GM19452 (cell line): ENCODE data around the gene TMA16.
"Not testable (repeated sequence)": the region's sequence is repeated elsewhere in the genome, so short reads cannot be mapped to it uniquely, and the experiment has no call there.

Experiments
- ATAC-seq: cut with Tn5 transposase; IDR thresholded peaks from one replicate; pipeline ENCODE4 v1.9.1; 2021; ENCODE audit not compliant: unreplicated experiment

TMA16 gene

GRCh38 chr4:163494360-163495241 is at the start of gene TMA16:
Gene TMA16 (plus strand): TSS chr4:163494690. CDS start chr4:163494802, 112 bp downstream.
- ATAC-seq, result peak; percentile 77

- ATAC-seq, result not testable (repeated sequence)
These were observed 47.5 kb upstream of the TMA16 start for GRCh38 chr4:163447023-163447422.

- no peak for ATAC-seq
These were observed 47.0 kb upstream of the TMA16 start for GRCh38 chr4:163447481-163447880.

GRCh38 chr4:163448540-163449203 is 45.8 kb upstream of the TMA16 start:
- ATAC-seq, result no peak

GRCh38 chr4:163462556-163462955 is 31.9 kb upstream of the TMA16 start:
- no peak for ATAC-seq

- no peak for ATAC-seq
These were observed 27.3 kb upstream of the TMA16 start for GRCh38 chr4:163467082-163467770.

GRCh38 chr4:163470391-163470790 is 24.1 kb upstream of the TMA16 start:
- no peak for ATAC-seq

GRCh38 chr4:163473130-163473529 is 21.4 kb upstream of the TMA16 start:
- ATAC-seq, result no peak

- no peak for ATAC-seq
These were observed 20.9 kb upstream of the TMA16 start, which contains the start of gene TKTL2 for GRCh38 chr4:163473576-163473975. Gene TKTL2 (minus strand): TSS chr4:163473754. CDS start chr4:163473734, 20 bp downstream.

GRCh38 chr4:163474027-163474426 is 20.5 kb upstream of the TMA16 start:
- ATAC-seq, result no peak

- no peak for ATAC-seq
These were observed 17.6 kb upstream of the TMA16 start for GRCh38 chr4:163476761-163477438.

GRCh38 chr4:163482190-163482589 is 12.3 kb upstream of the TMA16 start:
- peak; percentile 57 for ATAC-seq

GRCh38 chr4:163484906-163485305 is 9.6 kb upstream of the TMA16 start:
- peak; percentile 51 for ATAC-seq

- ATAC-seq, result no peak
These were observed 8.9 kb upstream of the TMA16 start for GRCh38 chr4:163485589-163485988.

GRCh38 chr4:163486321-163486720 is 8.2 kb upstream of the TMA16 start:
- ATAC-seq, result no peak

GRCh38 chr4:163489929-163490328 is 4.6 kb upstream of the TMA16 start:
- no peak for ATAC-seq

- no peak for ATAC-seq
These were observed 1.5 kb upstream of the TMA16 start for GRCh38 chr4:163492951-163493504.

GRCh38 chr4:163493643-163494359 is 689 bp upstream of the TMA16 start:
- no peak for ATAC-seq

GRCh38 chr4:163495900-163496299 is 1.4 kb downstream of the TMA16 start:
- peak; percentile 37 for ATAC-seq

- no peak for ATAC-seq
These were observed 6.1 kb downstream of the TMA16 start for GRCh38 chr4:163500586-163500985.
